ENCODE measurements around the gene SKI. TPM values are rescaled to one million over a fixed set of nuclear protein-coding genes. Genes with fewer than 3 reads are reported as not detected.

SKI gene
- total RNA-seq, 1 donor from 2014 or later = 116 TPM

GRCh38 chr1:2315674-2316450 is 87.7 kb downstream of the SKI start:
- no peaks in the 10 kb centered on the region for H3K27me3 Mint-ChIP-seq (ENCODE audit: low read depth)
- peak overlapping the region; percentile 40 for H3K4me3 Mint-ChIP-seq (ENCODE audit: unreplicated experiment)
- no peaks in the 10 kb centered on the region for H3K9me3 Mint-ChIP-seq (ENCODE audit: low read depth)
- no peak for DNase-seq (ENCODE audit: low spot score)
- peaks cover 40% of the 10 kb centered on the region for H3K4me1 Mint-ChIP-seq (ENCODE audit: low read depth)
- H3K27ac Mint-ChIP-seq (ENCODE audit: unreplicated experiment) = peak overlapping the region; percentile 89
- H3K36me3 Mint-ChIP-seq (ENCODE audit: low read depth) = no peaks in the 10 kb centered on the region
- no peak for TF ChIP-seq CTCF (IDR thresholded peaks at IDR 0.05)

- Mint-ChIP-seq H3K36me3 (ENCODE audit: low read depth) (no peaks in the 10 kb centered on the region), H3K4me1 (ENCODE audit: low read depth) (peaks cover 46% of the 10 kb centered on the region), H3K27ac (ENCODE audit: unreplicated experiment) (peak overlapping the region; percentile 89), H3K4me3 (ENCODE audit: unreplicated experiment) (no peak overlapping the region), H3K9me3 (ENCODE audit: low read depth) (no peaks in the 10 kb centered on the region), H3K27me3 (ENCODE audit: low read depth) (no peaks in the 10 kb centered on the region)
- TF ChIP-seq CTCF (IDR thresholded peaks at IDR 0.05) = no peak
- no peak for DNase-seq (ENCODE audit: low spot score)
These were observed 88.4 kb downstream of the SKI start for GRCh38 chr1:2316451-2316961.

GRCh38 chr1:2317230-2318065 is 89.3 kb downstream of the SKI start:
- DNase-seq (ENCODE audit: low spot score) = no peak
- Mint-ChIP-seq H3K4me3 (ENCODE audit: unreplicated experiment) (no peak overlapping the region), H3K9me3 (ENCODE audit: low read depth) (no peaks in the 10 kb centered on the region), H3K27ac (ENCODE audit: unreplicated experiment) (peak overlapping the region; percentile 78), H3K4me1 (ENCODE audit: low read depth) (peaks cover 48% of the 10 kb centered on the region), H3K36me3 (ENCODE audit: low read depth) (no peaks in the 10 kb centered on the region), H3K27me3 (ENCODE audit: low read depth) (no peaks in the 10 kb centered on the region)
- no peak for TF ChIP-seq CTCF (IDR thresholded peaks at IDR 0.05)

GRCh38 chr1:2318314-2319278 is 90.5 kb downstream of the SKI start:
- no peaks in the 10 kb centered on the region for H3K27me3 Mint-ChIP-seq (ENCODE audit: low read depth)
- H3K4me3 Mint-ChIP-seq (ENCODE audit: unreplicated experiment) = no peak overlapping the region
- DNase-seq (ENCODE audit: low spot score) = no peak
- no peaks in the 10 kb centered on the region for H3K9me3 Mint-ChIP-seq (ENCODE audit: low read depth)
- no peak for TF ChIP-seq CTCF (IDR thresholded peaks at IDR 0.05)
- peaks cover 50% of the 10 kb centered on the region for H3K4me1 Mint-ChIP-seq (ENCODE audit: low read depth)
- H3K27ac Mint-ChIP-seq (ENCODE audit: unreplicated experiment) = peak overlapping the region; percentile 61
- H3K36me3 Mint-ChIP-seq (ENCODE audit: low read depth) = no peaks in the 10 kb centered on the region
